ENCODE data around the gene C14orf180. TPM values are rescaled to one million over a fixed set of nuclear protein-coding genes. Genes with fewer than 3 reads are reported as not detected.

The C14orf180 gene
- total RNA-seq, 1 experiment from 2014 or later = not detected

- POLR2A ChIA-PET = no interaction called here
Measured at GRCh38 chr14:104600141-104600643, 20.6 kb downstream of the C14orf180 start.

GRCh38 chr14:104600805-104601204 is 21.2 kb downstream of the C14orf180 start:
- Mint-ChIP-seq H3K4me3 (ENCODE audit: unreplicated experiment) (no peak overlapping the region), H3K27ac (ENCODE audit: low read depth, unreplicated experiment) (no peak overlapping the region), H3K4me1 (ENCODE audit: insufficient read depth, unreplicated experiment) (peaks cover 5% of the 10 kb centered on the region), H3K36me3 (ENCODE audit: insufficient read depth, unreplicated experiment) (no peaks in the 10 kb centered on the region), H3K27me3 (ENCODE audit: insufficient read depth, unreplicated experiment) (peaks cover 68% of the 10 kb centered on the region), H3K9me3 (ENCODE audit: unreplicated experiment) (no peaks in the 10 kb centered on the region)
- intact Hi-C loops (cut with micrococcal nuclease) = no loop called here
- DNase-seq (ENCODE audit: unreplicated experiment) = no peak
- POLR2A ChIA-PET = no interaction called here
- no TSS peak for BruUV-seq (replicated peaks)
- CTCF ChIA-PET = interaction anchor here (0.6 to 0.8 kb wide), 2 partner anchors 18 to 36 kb away, joined by 3 to 4 read pairs; no protein-coding TSS in a partner anchor
- TF ChIP-seq CTCF (IDR thresholded peaks at IDR 0.05; ENCODE audit: unreplicated experiment) = no peak

More at GRCh38 chr14:104600141-104600643, 20.6 kb downstream of the C14orf180 start:
- no peak for DNase-seq (ENCODE audit: unreplicated experiment)
- intact Hi-C loops (cut with micrococcal nuclease) = no loop called here
- Mint-ChIP-seq H3K4me1 (ENCODE audit: insufficient read depth, unreplicated experiment) (peaks cover 5% of the 10 kb centered on the region), H3K4me3 (ENCODE audit: unreplicated experiment) (no peak overlapping the region), H3K9me3 (ENCODE audit: unreplicated experiment) (no peaks in the 10 kb centered on the region), H3K27ac (ENCODE audit: low read depth, unreplicated experiment) (no peak overlapping the region), H3K27me3 (ENCODE audit: insufficient read depth, unreplicated experiment) (peaks cover 63% of the 10 kb centered on the region), H3K36me3 (ENCODE audit: insufficient read depth, unreplicated experiment) (no peaks in the 10 kb centered on the region)
- no peak for TF ChIP-seq CTCF (IDR thresholded peaks at IDR 0.05; ENCODE audit: unreplicated experiment)
- no TSS peak for BruUV-seq (replicated peaks)
- CTCF ChIA-PET = interaction anchor here (0.8 kb wide), 1 partner anchor 36 kb away, joined by 4 read pairs; no protein-coding TSS in a partner anchor

GRCh38 chr14:104601786-104602185 is 22.2 kb downstream of the C14orf180 start:
- TF ChIP-seq CTCF (IDR thresholded peaks at IDR 0.05; ENCODE audit: unreplicated experiment) = no peak
- Mint-ChIP-seq H3K27ac (ENCODE audit: low read depth, unreplicated experiment) (no peak overlapping the region), H3K4me1 (ENCODE audit: insufficient read depth, unreplicated experiment) (peaks cover 5% of the 10 kb centered on the region), H3K27me3 (ENCODE audit: insufficient read depth, unreplicated experiment) (peaks cover 68% of the 10 kb centered on the region), H3K36me3 (ENCODE audit: insufficient read depth, unreplicated experiment) (no peaks in the 10 kb centered on the region), H3K4me3 (ENCODE audit: unreplicated experiment) (no peak overlapping the region), H3K9me3 (ENCODE audit: unreplicated experiment) (no peaks in the 10 kb centered on the region)
- no TSS peak for BruUV-seq (replicated peaks)
- intact Hi-C loops (cut with micrococcal nuclease) = no loop called here
- CTCF ChIA-PET = interaction anchor here (0.5 to 0.7 kb wide), 2 partner anchors 473 to 701 kb away, joined by 3 read pairs; no protein-coding TSS in a partner anchor
- DNase-seq (ENCODE audit: unreplicated experiment) = peak; percentile 43
- POLR2A ChIA-PET = no interaction called here

- H3K4me1 Mint-ChIP-seq (ENCODE audit: insufficient read depth, unreplicated experiment) = peaks cover 5% of the 10 kb centered on the region
- ChIA-PET CTCF (no interaction called here), POLR2A (no interaction called here)
- no peaks in the 10 kb centered on the region for H3K36me3 Mint-ChIP-seq (ENCODE audit: insufficient read depth, unreplicated experiment)
- no peaks in the 10 kb centered on the region for H3K9me3 Mint-ChIP-seq (ENCODE audit: unreplicated experiment)
- peaks cover 74% of the 10 kb centered on the region for H3K27me3 Mint-ChIP-seq (ENCODE audit: insufficient read depth, unreplicated experiment)
- no peak overlapping the region for H3K4me3 Mint-ChIP-seq (ENCODE audit: unreplicated experiment)
- intact Hi-C loops (cut with micrococcal nuclease) = no loop called here
- no peak overlapping the region for H3K27ac Mint-ChIP-seq (ENCODE audit: low read depth, unreplicated experiment)
- no TSS peak for BruUV-seq (replicated peaks)
- no peak for DNase-seq (ENCODE audit: unreplicated experiment)
- TF ChIP-seq CTCF (IDR thresholded peaks at IDR 0.05; ENCODE audit: unreplicated experiment) = no peak
Measured at GRCh38 chr14:104602315-104602932, 22.9 kb downstream of the C14orf180 start.

Measured in MCF 10A (cell line).